Measurements from ENCODE around the gene CD164.
"Not testable (repeated sequence)": the region's sequence is repeated elsewhere in the genome, so short reads cannot be mapped to it uniquely, and the experiment has no call there.

Gene CD164

GRCh38 chr6:109373762-109374161, 8.5 kb downstream of the CD164 start:
- DNase-seq = no peak

GRCh38 chr6:109373331-109373730, 8.9 kb downstream of the CD164 start:
- DNase-seq = no peak

- no peak for DNase-seq
Observed at GRCh38 chr6:109372130-109372529, 10.1 kb downstream of the CD164 start.

- DNase-seq = no peak
Observed at GRCh38 chr6:109370792-109371191, 11.5 kb downstream of the CD164 start.

- DNase-seq = no peak
Observed at GRCh38 chr6:109370336-109370735, 11.9 kb downstream of the CD164 start.

GRCh38 chr6:109369728-109370127, 12.5 kb downstream of the CD164 start:
- no peak for DNase-seq

GRCh38 chr6:109364382-109365078, 17.7 kb downstream of the CD164 start:
- DNase-seq = not testable (repeated sequence)

- DNase-seq = no peak
Observed at GRCh38 chr6:109363753-109364152, 18.5 kb downstream of the CD164 start.

GRCh38 chr6:109362102-109362884, 20.0 kb downstream of the CD164 start:
- no peak for DNase-seq

GRCh38 chr6:109360791-109361190, 21.5 kb downstream of the CD164 start:
- no peak for DNase-seq

- no peak for DNase-seq
Observed at GRCh38 chr6:109360281-109360680, 22.0 kb downstream of the CD164 start.

- DNase-seq = no peak
Observed at GRCh38 chr6:109359248-109359647, 23.0 kb downstream of the CD164 start.

- no peak for DNase-seq
Observed at GRCh38 chr6:109358204-109358603, 24.1 kb downstream of the CD164 start.

GRCh38 chr6:109356237-109356636, 26.0 kb downstream of the CD164 start:
- DNase-seq = no peak

GRCh38 chr6:109351231-109352130, 30.8 kb downstream of the CD164 start:
- no peak for DNase-seq

GRCh38 chr6:109349419-109349987, 32.8 kb downstream of the CD164 start:
- no peak for DNase-seq

- DNase-seq = no peak
Observed at GRCh38 chr6:109348226-109348625, 34.0 kb downstream of the CD164 start.

GRCh38 chr6:109347779-109348178, 34.5 kb downstream of the CD164 start:
- DNase-seq = no peak

GRCh38 chr6:109345986-109346385, 36.3 kb downstream of the CD164 start:
- DNase-seq = no peak

- DNase-seq = no peak
Observed at GRCh38 chr6:109344226-109344625, 38.0 kb downstream of the CD164 start.

- DNase-seq = no peak
Observed at GRCh38 chr6:109343518-109343917, 38.7 kb downstream of the CD164 start.

- DNase-seq = peak; percentile 41
Observed at GRCh38 chr6:109342911-109343310, 39.4 kb downstream of the CD164 start.

- no peak for DNase-seq
Observed at GRCh38 chr6:109342506-109342905, 39.8 kb downstream of the CD164 start.
